ENCODE results near the gene FAM151A. TPM values are rescaled to one million over a fixed set of nuclear protein-coding genes. Genes with fewer than 3 reads are reported as not detected.

The FAM151A gene
- total RNA-seq, 1 donor from 2014 or later, result not detected

- H3K4me3 Mint-ChIP-seq, result no peak overlapping the region
- no peaks in the 10 kb centered on the region for H3K27me3 Mint-ChIP-seq (ENCODE audit: low read depth)
- DNase-seq (ENCODE audit: low spot score in 2 of 2, unreplicated experiment in 2 of 2), result no peak
- no peak for TF ChIP-seq CTCF (IDR thresholded peaks at IDR 0.05; ENCODE audit: unreplicated experiment)
- H3K27ac Mint-ChIP-seq, result peak overlapping the region; percentile 81
- H3K9me3 Mint-ChIP-seq, result peaks cover 5% of the 10 kb centered on the region
- peaks cover 5% of the 10 kb centered on the region for H3K36me3 Mint-ChIP-seq
- peaks cover 21% of the 10 kb centered on the region for H3K4me1 Mint-ChIP-seq
These were observed 50.8 kb downstream of the FAM151A start for GRCh38 chr1:54572542-54572850.

DNA sequence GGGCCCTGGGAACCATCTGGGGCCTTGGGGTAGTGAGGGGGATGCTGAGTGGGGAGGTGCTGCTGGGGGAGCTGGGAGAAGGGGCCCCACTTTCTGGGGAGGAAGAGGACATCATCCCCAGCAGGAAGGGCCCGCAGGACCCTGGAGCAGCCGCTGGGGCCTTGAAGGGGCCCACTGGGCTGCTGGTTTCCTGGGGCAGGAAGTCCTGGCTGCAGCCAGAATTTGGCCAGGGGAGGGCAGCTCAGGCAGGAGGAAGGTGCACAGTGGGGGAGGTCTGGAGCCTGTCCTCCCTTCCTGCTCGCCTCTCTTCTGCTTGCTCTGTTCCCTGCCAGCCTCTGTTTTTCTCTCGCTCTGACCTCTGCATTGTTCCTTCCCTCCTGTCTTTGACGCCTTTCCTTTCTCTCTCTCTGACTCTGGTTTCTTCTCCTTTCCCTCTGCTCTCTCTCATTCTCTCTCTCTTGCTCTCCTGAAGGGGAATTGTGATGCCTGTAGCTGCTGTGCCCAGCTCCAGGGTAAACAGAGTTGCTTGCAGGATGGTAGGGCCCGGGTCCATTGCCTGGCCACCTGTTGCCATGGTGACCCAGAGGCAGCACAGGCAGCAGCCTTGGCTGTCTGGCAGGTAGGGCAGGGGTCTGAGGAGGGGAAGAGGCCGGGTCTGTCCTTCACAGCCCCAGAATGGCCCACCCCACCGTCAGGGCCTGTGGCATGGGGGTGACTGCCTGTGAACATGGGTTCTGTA is 51.4 kb downstream of the FAM151A start:
- Mint-ChIP-seq H3K36me3 (peaks cover 2% of the 10 kb centered on the region), H3K4me1 (peaks cover 21% of the 10 kb centered on the region), H3K27ac (peak overlapping the region; percentile 81), H3K9me3 (no peaks in the 10 kb centered on the region), H3K4me3 (no peak overlapping the region), H3K27me3 (ENCODE audit: low read depth) (no peaks in the 10 kb centered on the region)
- DNase-seq (ENCODE audit: low spot score in 2 of 2, unreplicated experiment in 2 of 2), result no peak
- TF ChIP-seq CTCF (IDR thresholded peaks at IDR 0.05; ENCODE audit: unreplicated experiment), result no peak

GRCh38 chr1:54571326-54571725 is 52.0 kb downstream of the FAM151A start:
- no peak overlapping the region for H3K4me3 Mint-ChIP-seq
- no peak for TF ChIP-seq CTCF (IDR thresholded peaks at IDR 0.05; ENCODE audit: unreplicated experiment)
- H3K9me3 Mint-ChIP-seq, result no peaks in the 10 kb centered on the region
- H3K27me3 Mint-ChIP-seq (ENCODE audit: low read depth), result no peaks in the 10 kb centered on the region
- DNase-seq (ENCODE audit: low spot score in 2 of 2, unreplicated experiment in 2 of 2), result no peak
- H3K27ac Mint-ChIP-seq, result peak overlapping the region; percentile 64
- peaks cover 21% of the 10 kb centered on the region for H3K4me1 Mint-ChIP-seq
- peaks cover 2% of the 10 kb centered on the region for H3K36me3 Mint-ChIP-seq

- no peaks in the 10 kb centered on the region for H3K36me3 Mint-ChIP-seq
- H3K4me3 Mint-ChIP-seq, result no peak overlapping the region
- no peak for TF ChIP-seq CTCF (IDR thresholded peaks at IDR 0.05; ENCODE audit: unreplicated experiment)
- peaks cover 21% of the 10 kb centered on the region for H3K4me1 Mint-ChIP-seq
- DNase-seq (ENCODE audit: low spot score in 2 of 2, unreplicated experiment in 2 of 2), result no peak
- no peaks in the 10 kb centered on the region for H3K27me3 Mint-ChIP-seq (ENCODE audit: low read depth)
- H3K9me3 Mint-ChIP-seq, result no peaks in the 10 kb centered on the region
- H3K27ac Mint-ChIP-seq, result peak overlapping the region; percentile 19
These were observed 53.2 kb downstream of the FAM151A start for GRCh38 chr1:54570161-54570560.

GRCh38 chr1:54569339-54569738 is 54.0 kb downstream of the FAM151A start:
- H3K27me3 Mint-ChIP-seq (ENCODE audit: low read depth), result no peaks in the 10 kb centered on the region
- no peak overlapping the region for H3K4me3 Mint-ChIP-seq
- H3K9me3 Mint-ChIP-seq, result no peaks in the 10 kb centered on the region
- no peaks in the 10 kb centered on the region for H3K36me3 Mint-ChIP-seq
- H3K4me1 Mint-ChIP-seq, result peaks cover 23% of the 10 kb centered on the region
- H3K27ac Mint-ChIP-seq, result peak overlapping the region; percentile 10
- no peak for TF ChIP-seq CTCF (IDR thresholded peaks at IDR 0.05; ENCODE audit: unreplicated experiment)
- no peak for DNase-seq (ENCODE audit: low spot score in 2 of 2, unreplicated experiment in 2 of 2)
